Raji (cell line): Measurements from ENCODE around the gene PSMD3.

ENCODE experiments used
- POLR2A ChIP-seq: IDR thresholded peaks from 2 replicates; pipeline ENCODE4 v1.6.1; 2011; ENCODE audit warnings: low read depth, low read length, control low read depth; ENCODE audit not compliant: insufficient read depth

The PSMD3 gene

GRCh38 chr17:40004072-40004471 is 23.5 kb downstream of the PSMD3 start:
- TF ChIP-seq POLR2A, result no peak

- no peak for TF ChIP-seq POLR2A
Observed at GRCh38 chr17:40004712-40005111, 24.1 kb downstream of the PSMD3 start.

- TF ChIP-seq POLR2A, result no peak
Observed at GRCh38 chr17:40005520-40005919, 24.9 kb downstream of the PSMD3 start.

GRCh38 chr17:40014375-40014980 is 33.9 kb downstream of the PSMD3 start:
- no peak for TF ChIP-seq POLR2A

GRCh38 chr17:40015005-40015997 is 34.7 kb downstream of the PSMD3 start, which contains the start of gene CSF3:
CSF3 (plus strand) TSS chr17:40015440; CDS start chr17:40015475, 35 bp downstream.
- TF ChIP-seq POLR2A, result no peak

- TF ChIP-seq POLR2A, result no peak
Observed at GRCh38 chr17:40015998-40016985, 35.7 kb downstream of the PSMD3 start.

- TF ChIP-seq POLR2A, result no peak
Observed at GRCh38 chr17:40017422-40018080, 36.9 kb downstream of the PSMD3 start.

GRCh38 chr17:40018211-40019121 is 37.9 kb downstream of the PSMD3 start:
- TF ChIP-seq POLR2A, result no peak

GRCh38 chr17:40019140-40019991 is 38.8 kb downstream of the PSMD3 start:
- TF ChIP-seq POLR2A, result no peak

GRCh38 chr17:40020146-40020545 is 39.5 kb downstream of the PSMD3 start:
- TF ChIP-seq POLR2A, result no peak

GRCh38 chr17:40021451-40021971 is 40.9 kb downstream of the PSMD3 start:
- no peak for TF ChIP-seq POLR2A

GRCh38 chr17:40022497-40022896 is 41.9 kb downstream of the PSMD3 start:
- no peak for TF ChIP-seq POLR2A

- no peak for TF ChIP-seq POLR2A
Observed at GRCh38 chr17:40022961-40023541, 42.4 kb downstream of the PSMD3 start.
